SK-N-SH (cell line): ENCODE data around the gene CENPU. TPM values are rescaled to one million over a fixed set of nuclear protein-coding genes. Genes with fewer than 3 reads are reported as not detected.

Experiments used
- CTCF ChIA-PET: fragments of 300-600, 350-600 bp; formaldehyde crosslinking; extraction: SDS; loops from one replicate; lab custom pipeline; 2021; lab: Yijun Ruan, JAX
- POLR2A ChIA-PET: fragments of 350-600 bp; sonication (Branson Sonifier 250); formaldehyde crosslinking; extraction: SDS; loops from one replicate; lab custom pipeline; 2020; ENCODE audit warnings: antibody characterized with exemption, inconsistent platforms; lab: Yijun Ruan, JAX
- DNase-seq: peaks from one replicate; pipeline ENCODE4 v3.0.0; 2012
- H2AFZ ChIP-seq: fragments of 200-600 bp; sonication (generic); 2 replicates; pipeline ENCODE4 v1.8.1; 2016; ENCODE audit warnings: antibody characterized with exemption, mild to moderate bottlenecking, low read depth
- H3F3A ChIP-seq: fragments of 200-600 bp; sonication (generic); replicated peaks from 2 replicates; pipeline ENCODE3; 2016; ENCODE audit warnings: antibody characterized with exemption, mild to moderate bottlenecking; ENCODE audit not compliant: insufficient read depth
- H3K27ac ChIP-seq, 2 experiments: fragments of 200-500 bp in 1 of 2; fragments of 200-600 bp in 1 of 2; sonication (Bioruptor generic) in 1 of 2; sonication (generic), shearing (Covaris generic) in 1 of 2; 2 replicates each; pipeline versions ENCODE4 v1.5.1 to v1.6.1; 2014 to 2016; ENCODE audit warnings: low read depth in 2 of 2, inconsistent platforms in 1 of 2, low read length in 1 of 2, mild to moderate bottlenecking in 1 of 2, mixed read lengths in 1 of 2
- H3K27me3 ChIP-seq: fragments of 200-600 bp; sonication (generic), shearing (Covaris generic); 2 replicates; pipeline ENCODE4 v1.6.1; 2016; ENCODE audit warnings: mixed run types; ENCODE audit not compliant: insufficient read depth
- H3K36me3 ChIP-seq, 2 experiments: fragments of 200-500 bp in 1 of 2; fragments of 200-600 bp in 1 of 2; sonication (Bioruptor generic) in 1 of 2; sonication (generic) in 1 of 2; replicated peaks in 1 of 2; 2 replicates each; pipeline versions ENCODE3 to v1.5.1; 2014 to 2016; ENCODE audit warnings: low read length in 1 of 2, mild to moderate bottlenecking in 1 of 2; ENCODE audit not compliant: insufficient read depth in 2 of 2, control insufficient read depth in 1 of 2
- H3K4me1 ChIP-seq, 2 experiments: fragments of 200-500 bp in 1 of 2; fragments of 200-600 bp in 1 of 2; sonication (Bioruptor generic) in 1 of 2; sonication (generic), shearing (Covaris generic) in 1 of 2; 2 replicates each; pipeline versions ENCODE4 v1.5.1 to v1.6.1; 2014 to 2016; ENCODE audit warnings: low read depth in 1 of 2, low read length in 1 of 2, mixed run types in 1 of 2; ENCODE audit not compliant: insufficient read depth in 2 of 2, control insufficient read depth in 1 of 2
- H3K4me2 ChIP-seq: fragments of 200-600 bp; sonication (generic), shearing (Covaris generic); 2 replicates; pipeline ENCODE4 v1.6.1; 2017; ENCODE audit warnings: mixed run types
- H3K4me3 ChIP-seq, 2 experiments: fragments of 200-500 bp in 1 of 2; fragments of 200-600 bp in 1 of 2; sonication (Bioruptor generic) in 1 of 2; sonication (generic), shearing (Covaris generic) in 1 of 2; 2 replicates each; pipeline versions ENCODE4 v1.5.1 to v1.8.1; 2014 to 2016; ENCODE audit warnings: low read depth in 2 of 2, inconsistent platforms in 1 of 2, low read length in 1 of 2, mild to moderate bottlenecking in 1 of 2, mixed read lengths in 1 of 2, moderate library complexity in 1 of 2
- H3K79me2 ChIP-seq: fragments of 200-600 bp; sonication (generic); 2 replicates; pipeline ENCODE4 v1.8.1; 2017; ENCODE audit warnings: mild to moderate bottlenecking; ENCODE audit not compliant: insufficient read depth
- H3K9ac ChIP-seq: fragments of 200-600 bp; sonication (generic); 2 replicates; pipeline ENCODE4 v1.6.1; 2017; ENCODE audit warnings: mixed run types
- H3K9me2 ChIP-seq: fragments of 200-600 bp; sonication (generic); 2 replicates; pipeline ENCODE4 v1.6.1; 2017; ENCODE audit warnings: mixed run types
- H3K9me3 ChIP-seq: fragments of 200-600 bp; sonication (generic); 2 replicates; pipeline ENCODE4 v1.6.1; 2017; ENCODE audit warnings: mixed run types, mild to moderate bottlenecking, moderate library complexity
- H4K20me1 ChIP-seq: fragments of 200-600 bp; sonication (generic); 2 replicates; pipeline ENCODE4 v1.6.1; 2017; ENCODE audit warnings: mild to moderate bottlenecking, mixed run types; ENCODE audit not compliant: insufficient read depth
- CTCF ChIP-seq: fragments of 200-600 bp; sonication (generic); IDR thresholded peaks from 2 replicates; pipeline ENCODE4 v1.6.1; 2017; ENCODE audit warnings: antibody characterized with exemption, mild to moderate bottlenecking, moderate library complexity
- ELF1 ChIP-seq: IDR thresholded peaks from 2 replicates; pipeline ENCODE4 v1.4.0; 2012
- EZH2phosphoT487 ChIP-seq: fragments of 200-600 bp; sonication (generic); IDR thresholded peaks from 2 replicates; pipeline ENCODE4 v1.6.1; 2017; ENCODE audit warnings: low read depth, mixed run types, mild to moderate bottlenecking, antibody characterized with exemption, moderate library complexity, borderline replicate concordance
- FOSL2 ChIP-seq: IDR thresholded peaks from 2 replicates; pipeline ENCODE4 v1.4.0; 2012; ENCODE audit warnings: low read depth, mild to moderate bottlenecking, moderate library complexity, borderline replicate concordance
- FOXJ3 ChIP-seq: sonication (generic); formaldehyde crosslinking; IDR thresholded peaks from 2 replicates; pipeline ENCODE4 v1.5.1; 2020; ENCODE audit warnings: mild to moderate bottlenecking, missing genetic modification reagents
- FOXM1 ChIP-seq: IDR thresholded peaks from 2 replicates; pipeline ENCODE4 v1.4.0; 2012; ENCODE audit warnings: low read depth, mild to moderate bottlenecking
- GABPA ChIP-seq: IDR thresholded peaks from 2 replicates; pipeline ENCODE4 v1.4.0; 2012; ENCODE audit warnings: low read depth, mild to moderate bottlenecking
- GATA2 ChIP-seq: sonication (generic); formaldehyde crosslinking; IDR thresholded peaks from 2 replicates; pipeline ENCODE4 v1.5.0; 2020; ENCODE audit warnings: mild to moderate bottlenecking, missing genetic modification reagents
- MAX ChIP-seq: IDR thresholded peaks from 2 replicates; pipeline ENCODE4 v1.4.0; 2012; ENCODE audit warnings: low read depth
- MXI1 ChIP-seq: IDR thresholded peaks from 2 replicates; pipeline ENCODE4 v1.6.1; 2012; ENCODE audit warnings: mild to moderate bottlenecking, low read depth, low read length, improper control_type of control experiment
- NFIC ChIP-seq: IDR thresholded peaks from 2 replicates; pipeline ENCODE4 v1.4.0; 2012; ENCODE audit warnings: borderline replicate concordance
- NRF1 ChIP-seq: IDR thresholded peaks from 2 replicates; pipeline ENCODE4 v1.6.1; 2012; ENCODE audit warnings: low read depth, mild to moderate bottlenecking, low read length
- POLR2AphosphoS5 ChIP-seq: IDR thresholded peaks from 2 replicates; pipeline ENCODE4 v1.6.1; 2012; ENCODE audit warnings: low read depth, low read length
- RAD21 ChIP-seq: IDR thresholded peaks from 2 replicates; pipeline ENCODE4 v1.6.1; 2012; ENCODE audit warnings: mild to moderate bottlenecking, low read length
- RCOR1 ChIP-seq: fragments of 150-350 bp; IDR thresholded peaks from 2 replicates; pipeline ENCODE4 v1.6.1; 2017; ENCODE audit warnings: antibody characterized with exemption, low read length
- RXRA ChIP-seq: IDR thresholded peaks from 2 replicates; pipeline ENCODE4 v1.4.0; 2012; ENCODE audit warnings: low read depth, mild to moderate bottlenecking, borderline replicate concordance
- SMC3 ChIP-seq: IDR thresholded peaks from 2 replicates; pipeline ENCODE4 v1.6.1; 2012; ENCODE audit warnings: low read depth, low read length, improper control_type of control experiment
- TAF1 ChIP-seq: IDR thresholded peaks from 2 replicates; pipeline ENCODE4 v1.6.1; 2012; ENCODE audit warnings: low read depth, mild to moderate bottlenecking, low read length, moderate library complexity, borderline replicate concordance
- TEAD4 ChIP-seq: IDR thresholded peaks from 2 replicates; pipeline ENCODE4 v1.4.0; 2012; ENCODE audit warnings: mild to moderate bottlenecking, borderline replicate concordance; ENCODE audit not compliant: insufficient read depth
- USF1 ChIP-seq: IDR thresholded peaks from 2 replicates; pipeline ENCODE4 v1.4.0; 2012; ENCODE audit warnings: low read depth, borderline replicate concordance
- USF2 ChIP-seq: fragments of 150-350 bp; IDR thresholded peaks from 2 replicates; pipeline ENCODE4 v1.6.1; 2017; ENCODE audit warnings: antibody characterized with exemption, low read length, low read depth, borderline replicate concordance
- ZBTB33 ChIP-seq: IDR thresholded peaks from 2 replicates; pipeline ENCODE4 v1.4.0; 2012; ENCODE audit warnings: low read depth, borderline replicate concordance
- WGBS: methylation state at CpG from one replicate; pipeline ENCODE4 v1.1.6; 2017; ENCODE audit warnings: low lambda C conversion rate; 5-methylcytosine and 5-hydroxymethylcytosine counted together
- polyA plus RNA-seq, 3 experiments: library from polyadenylated mRNA; depleted of rRNA; stranded (reverse); fragments of >200 nt; gene quantifications; 2 replicates each; pipeline ENCODE4 v1.2.3, GENCODE V29; 2012

Gene CENPU
- polyA plus RNA-seq, 1 of the 3 experiments (the other 2 are of a cell fraction) = 8.7 TPM

GRCh38 chr4:184689681-184690080 is 44.2 kb downstream of the CENPU start:
- H2AFZ ChIP-seq = no peak overlapping the region
- no peak overlapping the region for H3K4me2 ChIP-seq
- no peaks in the 10 kb centered on the region for H3K9me2 ChIP-seq
- no peaks in the 10 kb centered on the region for H3K79me2 ChIP-seq
- H3K27me3 ChIP-seq = no peaks in the 10 kb centered on the region
- 58% methylated on average over 5 of the region's 5 CpGs for WGBS
- H3K36me3 ChIP-seq = peaks cover 16 to 21% of the 10 kb centered on the region in 2 experiments
- H3K27ac ChIP-seq = no peak overlapping the region
- TF ChIP-seq RCOR1 (no peak), RXRA (no peak), USF2 (no peak), NRF1 (no peak), TEAD4 (no peak), NFIC (no peak), RAD21 (no peak), FOXM1 (no peak), ELF1 (no peak), TAF1 (no peak), FOXJ3 (no peak)
- H3F3A ChIP-seq = peaks cover 10% of the 10 kb centered on the region
- H3K4me1 ChIP-seq = peaks cover 0 to 12% of the 10 kb centered on the region in 2 experiments; a peak in 2 of 4 replicates
- H3K9me3 ChIP-seq = no peaks in the 10 kb centered on the region; the same call in 1 of the 2 replicates
- no peak overlapping the region for H3K9ac ChIP-seq
- ChIA-PET CTCF (no interaction called here), POLR2A (no interaction called here)
- H4K20me1 ChIP-seq = no peaks in the 10 kb centered on the region
- no peak overlapping the region for H3K4me3 ChIP-seq
- DNase-seq = no peak

- Histone ChIP-seq H3K27me3 (no peaks in the 10 kb centered on the region), H3K4me2 (peak overlapping the region; percentile 59), H3K9me2 (no peaks in the 10 kb centered on the region), H3K79me2 (no peaks in the 10 kb centered on the region), H3K4me1 (peaks cover 0 to 12% of the 10 kb centered on the region in 2 experiments; a peak in 1 of 4 replicates), H3K36me3 (peaks cover 9 to 21% of the 10 kb centered on the region in 2 experiments), H3K27ac (peak overlapping the region; percentile 35 to 63; a peak in 3 of 4 replicates), H3F3A (peaks cover 10% of the 10 kb centered on the region), H3K4me3 (no peak overlapping the region), H3K9ac (peak overlapping the region; percentile 19; the same call in 1 of the 2 replicates), H3K9me3 (no peaks in the 10 kb centered on the region; the same call in 1 of the 2 replicates), H2AFZ (peak overlapping the region; percentile 57; the same call in 1 of the 2 replicates), H4K20me1 (no peaks in the 10 kb centered on the region)
- CTCF ChIA-PET = no interaction called here
- POLR2A ChIA-PET = no interaction called here
- WGBS = 28% methylated on average over 11 of the region's 11 CpGs
- no peak for DNase-seq
- TF ChIP-seq ELF1 (peak; percentile 62; the same call in 1 of the 2 replicates), FOXM1 (peak; percentile 22; the same call in 1 of the 2 replicates), GATA2 (CRISPR knock-in tag) (no peak), POLR2AphosphoS5 (peak; percentile 49; the same call in 1 of the 2 replicates), CTCF (no peak), ZBTB33 (no peak), FOSL2 (peak; percentile 87), MAX (peak; percentile 76), FOXJ3 (no peak), EZH2phosphoT487 (no peak), GABPA (peak; percentile 39; the same call in 1 of the 2 replicates), SMC3 (no peak), MXI1 (no peak), USF1 (no peak), NRF1 (no peak)
Observed at GRCh38 chr4:184688447-184688846, 45.4 kb downstream of the CENPU start.
